ENCODE data around the gene EFR3B. TPM values are rescaled to one million over a fixed set of nuclear protein-coding genes. Genes with fewer than 3 reads are reported as not detected.

EFR3B gene
- total and polyA plus RNA-seq, 9 donors, result 0.36 to 4.5 (median 1.4) TPM

GRCh38 chr2:25000036-25000435 lies 41.8 kb upstream of the EFR3B start:
- Histone ChIP-seq H3K4me3 (no peak overlapping the region), H3K9me3 (no peaks in the 10 kb centered on the region), H3K27me3 (no peaks in the 10 kb centered on the region), H3K36me3 (no peaks in the 10 kb centered on the region), H3K4me1 (ENCODE audit: insufficient read depth) (no peaks in the 10 kb centered on the region), H3K27ac (no peak overlapping the region)
- intact Hi-C loops (cut with DNase I), result no loop called here
- TF ChIP-seq CTCF (IDR thresholded peaks at IDR 0.05) (no peak), POLR2A (IDR thresholded peaks at IDR 0.05) (no peak), EP300 (IDR thresholded peaks at IDR 0.05) (no peak)
- no peak for DNase-seq
- WGBS, 3 donors, result 37 to 43% (median 38%) methylated on average over 4 of the region's 4 CpGs

- intact Hi-C loops (cut with DNase I), result no loop called here
- Histone ChIP-seq H3K27me3 (no peaks in the 10 kb centered on the region), H3K36me3 (no peaks in the 10 kb centered on the region), H3K27ac (no peak overlapping the region), H3K4me3 (no peak overlapping the region), H3K4me1 (ENCODE audit: insufficient read depth) (no peaks in the 10 kb centered on the region), H3K9me3 (no peaks in the 10 kb centered on the region)
- WGBS, 3 donors, result 30 to 37% (median 30%) methylated on average over 6 of the region's 6 CpGs
- TF ChIP-seq EP300 (IDR thresholded peaks at IDR 0.05), result no peak
- no peak for TF ChIP-seq CTCF (IDR thresholded peaks at IDR 0.05)
- TF ChIP-seq POLR2A (IDR thresholded peaks at IDR 0.05), result no peak
- DNase-seq, result no peak
Measured at GRCh38 chr2:25000503-25001324, 41.2 kb upstream of the EFR3B start.

GRCh38 chr2:25001325-25001637 lies 40.6 kb upstream of the EFR3B start:
- intact Hi-C loops (cut with DNase I), result no loop called here
- Histone ChIP-seq H3K4me3 (no peak overlapping the region), H3K9me3 (no peaks in the 10 kb centered on the region), H3K27me3 (no peaks in the 10 kb centered on the region), H3K27ac (no peak overlapping the region), H3K36me3 (no peaks in the 10 kb centered on the region), H3K4me1 (ENCODE audit: insufficient read depth) (no peaks in the 10 kb centered on the region)
- 81 to 87% (median 84%) methylated on average over 7 of the region's 7 CpGs for WGBS, 3 donors
- no peak for TF ChIP-seq POLR2A (IDR thresholded peaks at IDR 0.05)
- TF ChIP-seq EP300 (IDR thresholded peaks at IDR 0.05), result no peak
- TF ChIP-seq CTCF (IDR thresholded peaks at IDR 0.05), result no peak
- DNase-seq, result no peak

- Histone ChIP-seq H3K4me1 (ENCODE audit: insufficient read depth) (no peaks in the 10 kb centered on the region), H3K9me3 (no peaks in the 10 kb centered on the region), H3K27ac (no peak overlapping the region), H3K4me3 (no peak overlapping the region), H3K27me3 (no peaks in the 10 kb centered on the region), H3K36me3 (no peaks in the 10 kb centered on the region)
- no peak for DNase-seq
- TF ChIP-seq POLR2A (IDR thresholded peaks at IDR 0.05) (no peak), EP300 (IDR thresholded peaks at IDR 0.05) (no peak), CTCF (IDR thresholded peaks at IDR 0.05) (no peak)
- 60 to 73% (median 67%) methylated on average over 1 of the region's 1 CpG for WGBS, 3 donors
- intact Hi-C loops (cut with DNase I), result no loop called here
Measured at GRCh38 chr2:25002066-25002465, 39.8 kb upstream of the EFR3B start.

Data from ovary (tissue), 9 donors.